DND-41 (cell line): Measurements from ENCODE around the gene RASAL2.

Source experiments
- CTCF ChIP-seq: IDR thresholded peaks from 2 replicates; pipeline ENCODE4 v1.5.1; 2012; ENCODE audit warnings: borderline replicate concordance, low read length, moderate library complexity, mild to moderate bottlenecking; ENCODE audit not compliant: poor library complexity, severe bottlenecking; ENCODE audit errors: extremely low read depth
- EZH2 ChIP-seq: IDR thresholded peaks from 3 replicates; pipeline ENCODE4 v1.6.1; 2012; ENCODE audit warnings: borderline replicate concordance, low read depth, mild to moderate bottlenecking, moderate library complexity, low read length, inconsistent platforms; ENCODE audit not compliant: severe bottlenecking

GRCh38 chr1:178472531-178472930 is 378.6 kb downstream of the RASAL2 start:
- TF ChIP-seq CTCF: no peak
- TF ChIP-seq EZH2: no peak
